GM21737 (cell line): ENCODE data around the gene TEAD4.

Source experiments
- ATAC-seq: cut with Tn5 transposase; IDR thresholded peaks from one replicate; pipeline ENCODE4 v1.9.1; 2021; ENCODE audit warnings: mild to moderate bottlenecking, moderate library complexity; ENCODE audit not compliant: unreplicated experiment

Gene TEAD4

DNA sequence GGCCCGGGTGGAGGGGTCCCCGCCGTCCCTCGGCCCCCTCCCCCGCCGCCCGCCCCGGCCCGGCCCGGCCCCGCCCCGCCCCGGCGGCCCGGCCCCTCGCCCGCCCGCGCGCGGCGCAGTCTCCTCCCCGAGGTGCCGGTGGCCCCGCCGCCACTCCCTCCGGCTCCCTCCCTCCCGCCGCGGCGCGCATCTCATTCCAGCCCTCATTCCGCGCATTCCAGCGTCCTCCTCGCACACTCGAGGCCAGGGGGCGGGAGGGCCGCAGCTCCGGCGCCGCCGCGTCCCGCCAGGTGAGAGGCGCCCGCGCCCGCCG is at the start of gene TEAD4:
Gene TEAD4, plus strand, starts transcription at position 206 of the 313 bp plus-strand sequence.
- no peak for ATAC-seq

DNA sequence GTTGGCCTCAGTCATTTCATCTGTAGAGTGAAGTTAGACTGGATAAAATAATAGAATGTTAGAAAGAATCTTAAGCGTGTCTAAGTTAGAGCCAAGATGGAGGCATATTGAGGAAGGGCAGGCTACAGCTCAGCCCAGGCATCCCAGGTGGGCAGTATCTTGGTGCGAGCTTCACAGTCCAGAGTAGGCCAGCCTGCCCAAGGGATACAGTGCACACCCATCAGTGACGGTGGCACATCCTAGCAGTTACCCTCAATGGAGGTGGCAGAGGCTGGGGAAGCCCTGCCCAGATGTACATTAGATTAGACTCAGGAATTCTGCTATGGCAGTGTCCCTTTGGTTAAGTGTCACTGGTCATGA is 47.0 kb upstream of the TEAD4 start:
- ATAC-seq = no peak

DNA sequence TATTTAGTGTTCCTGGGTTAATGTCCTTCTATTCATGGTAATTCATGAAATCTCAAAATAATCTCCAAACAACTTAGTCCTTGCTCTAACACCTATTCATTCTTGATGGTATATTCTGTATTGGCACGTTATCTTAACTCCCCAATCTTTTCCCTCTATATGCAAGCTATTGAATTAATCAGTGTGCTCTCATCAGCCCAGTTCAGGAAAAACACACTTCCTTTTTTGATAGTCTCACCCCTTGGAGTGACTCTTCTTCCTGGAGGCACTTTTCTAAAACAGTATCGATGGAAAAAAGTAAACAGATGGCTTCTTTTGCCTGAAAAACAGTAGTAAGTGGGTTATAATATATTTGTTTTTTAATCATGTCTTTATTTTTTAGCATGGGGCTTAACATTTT is 39.9 kb upstream of the TEAD4 start:
- no peak for ATAC-seq

DNA sequence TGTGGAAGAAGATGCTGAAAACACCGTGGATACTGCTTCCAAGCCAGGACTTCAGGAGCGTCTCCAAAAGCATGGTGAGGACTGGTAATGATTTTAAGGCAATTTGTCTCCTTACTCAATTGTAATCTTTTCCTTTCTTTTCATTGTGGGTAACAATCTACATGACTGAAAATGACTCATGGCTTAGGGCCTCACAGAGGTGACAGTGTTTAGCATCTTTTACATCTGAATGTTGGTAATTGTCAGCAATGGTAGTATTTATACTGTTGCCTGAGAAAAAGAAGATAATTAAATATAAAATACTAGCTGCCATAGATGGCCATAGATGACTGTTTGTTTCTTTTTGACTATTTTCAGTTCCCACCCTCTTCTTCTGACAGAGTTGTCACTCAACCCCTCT is 36.9 kb upstream of the TEAD4 start:
- no peak for ATAC-seq

DNA sequence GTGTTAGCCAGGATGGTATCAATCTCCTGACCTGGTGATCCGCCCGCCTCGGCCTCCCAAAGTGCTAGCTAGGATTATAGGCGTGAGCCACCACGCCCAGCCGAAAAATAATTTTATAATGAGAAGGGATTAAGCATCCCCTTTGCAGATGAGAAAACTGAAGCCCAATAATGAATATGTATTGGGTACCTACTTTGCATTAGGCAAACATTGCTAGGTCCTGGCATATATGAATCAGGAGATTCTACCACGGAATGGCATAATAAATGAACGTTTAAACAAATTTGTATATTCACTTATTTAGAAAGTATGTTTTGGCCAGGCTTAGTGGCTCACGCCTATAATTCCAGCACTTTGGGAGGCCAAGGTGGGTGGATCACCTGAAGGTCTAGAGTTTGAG is 36.1 kb upstream of the TEAD4 start:
- no peak for ATAC-seq

DNA sequence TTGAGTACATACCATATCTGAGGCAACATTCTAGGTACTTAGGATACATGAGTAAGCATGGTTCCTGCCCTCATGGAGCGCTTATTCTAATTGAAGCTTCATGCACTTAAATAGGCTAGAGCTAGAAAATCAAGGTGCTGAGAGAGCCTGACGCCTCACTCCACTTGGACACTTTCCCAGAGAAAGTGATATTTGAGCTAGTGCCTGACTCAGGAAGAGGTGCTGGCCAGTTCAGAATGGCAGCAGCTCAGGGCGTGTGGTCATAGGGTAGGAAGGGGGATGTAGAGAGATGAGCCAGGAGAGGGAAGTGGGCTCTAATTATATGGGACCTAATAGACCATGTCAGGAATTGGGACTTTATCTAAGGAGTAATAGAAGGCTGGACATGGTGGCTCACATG is 35.2 kb upstream of the TEAD4 start:
- ATAC-seq = no peak

DNA sequence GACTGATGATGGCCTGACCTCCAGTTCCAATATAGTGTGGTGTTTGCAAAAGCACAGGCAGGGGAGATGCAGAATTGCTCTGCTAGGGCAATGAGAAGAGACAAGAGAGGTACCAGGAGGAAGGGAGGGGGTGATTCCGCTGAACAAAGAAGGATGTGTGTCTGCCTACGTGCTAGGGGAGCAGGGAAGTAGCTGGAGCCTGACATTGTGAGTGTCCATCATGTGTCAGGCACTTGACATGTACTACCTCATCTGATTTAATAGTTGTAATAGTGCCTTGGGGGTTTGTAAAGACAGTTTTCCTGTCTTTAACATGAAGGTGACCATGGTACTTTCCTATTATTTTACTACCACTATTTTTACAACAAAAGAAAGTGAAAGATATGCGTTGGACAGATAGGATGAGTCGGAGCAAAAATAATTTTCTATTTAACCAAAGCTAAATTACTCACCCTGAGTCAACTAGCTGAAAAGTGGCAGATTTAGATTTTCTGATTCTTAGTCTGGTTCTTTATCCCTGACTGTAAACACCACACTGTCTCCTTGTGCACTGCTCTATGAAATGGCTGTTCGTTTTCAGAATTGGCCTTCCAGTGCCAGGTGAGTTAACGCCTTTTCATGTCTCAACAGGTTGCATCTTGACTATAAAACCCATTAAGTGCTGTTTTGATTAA is 33.7 kb upstream of the TEAD4 start:
- no peak for ATAC-seq

DNA sequence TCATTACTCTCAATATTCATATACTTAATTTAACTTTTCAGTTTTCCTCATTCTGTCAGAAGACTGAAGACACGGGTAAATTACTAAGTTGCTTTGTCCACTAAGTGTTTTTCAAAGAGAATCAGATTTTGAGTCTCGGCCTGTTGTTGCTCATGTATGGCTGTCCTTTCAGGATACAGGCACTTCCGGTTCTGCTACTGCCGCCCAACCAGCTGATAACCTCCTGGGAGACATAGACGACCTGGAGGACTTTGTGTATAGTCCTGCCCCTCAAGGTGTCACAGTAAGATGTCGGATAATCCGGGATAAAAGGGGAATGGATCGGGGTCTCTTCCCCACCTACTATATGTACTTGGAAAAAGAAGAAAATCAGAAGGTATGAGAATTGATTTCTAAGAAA is 28.3 kb upstream of the TEAD4 start:
- no peak for ATAC-seq

DNA sequence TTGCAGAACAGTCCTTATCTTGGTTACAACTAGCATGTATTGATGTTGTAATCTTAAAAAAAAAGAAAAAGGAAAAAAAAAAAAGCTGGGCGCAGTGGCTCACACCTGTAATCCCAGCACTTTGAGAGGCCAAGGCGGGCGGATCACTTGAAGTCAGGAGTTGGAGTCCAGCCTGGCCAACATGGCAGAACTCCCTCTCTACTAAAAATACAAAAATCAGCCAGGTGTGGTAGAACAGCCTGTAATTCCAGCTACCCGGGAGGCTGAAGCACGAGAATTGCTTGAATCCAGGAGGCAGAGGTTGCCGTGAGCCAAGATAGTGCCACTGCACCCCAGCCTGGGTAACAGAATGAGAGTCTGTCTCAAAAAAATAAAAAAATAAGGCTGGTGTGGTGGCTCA is 25.6 kb upstream of the TEAD4 start:
- no peak for ATAC-seq

DNA sequence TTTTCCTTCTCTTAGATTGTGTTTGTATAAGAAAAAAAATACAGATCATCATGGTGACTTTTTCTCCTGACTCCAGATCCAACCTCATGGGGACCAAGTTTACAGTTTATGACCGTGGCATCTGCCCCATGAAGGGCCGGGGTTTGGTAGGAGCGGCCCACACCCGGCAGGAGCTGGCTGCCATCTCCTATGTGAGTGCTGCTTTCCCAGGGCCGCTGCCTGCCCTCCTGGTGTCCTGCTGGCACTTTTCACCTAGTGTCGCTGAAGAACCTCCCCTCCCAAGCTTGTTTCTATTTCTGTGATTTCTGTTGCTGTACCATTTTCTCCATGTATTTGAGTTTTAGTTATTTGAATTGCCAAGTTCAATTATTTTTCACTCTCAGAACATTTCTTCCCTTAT is 24.8 kb upstream of the TEAD4 start:
- ATAC-seq = no peak

DNA sequence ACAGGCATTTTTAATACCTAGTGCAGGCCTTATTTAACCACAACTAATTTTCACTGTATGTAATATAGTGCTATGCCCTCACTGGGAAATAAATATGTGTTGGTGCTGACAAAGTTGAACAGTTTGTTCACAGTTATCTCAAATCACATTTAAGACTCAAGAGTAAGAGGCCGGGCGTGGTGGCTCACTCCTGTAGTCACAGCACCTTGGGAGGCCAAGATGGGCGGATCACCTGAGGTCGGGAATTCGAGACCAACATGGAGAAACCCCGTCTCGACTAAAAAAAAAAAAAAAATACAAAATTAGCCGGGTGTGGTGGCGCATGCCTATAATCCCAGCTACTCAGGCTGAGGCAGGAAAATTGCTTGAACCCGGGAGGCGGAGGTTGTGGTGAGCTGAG is 22.9 kb upstream of the TEAD4 start:
- no peak for ATAC-seq

DNA sequence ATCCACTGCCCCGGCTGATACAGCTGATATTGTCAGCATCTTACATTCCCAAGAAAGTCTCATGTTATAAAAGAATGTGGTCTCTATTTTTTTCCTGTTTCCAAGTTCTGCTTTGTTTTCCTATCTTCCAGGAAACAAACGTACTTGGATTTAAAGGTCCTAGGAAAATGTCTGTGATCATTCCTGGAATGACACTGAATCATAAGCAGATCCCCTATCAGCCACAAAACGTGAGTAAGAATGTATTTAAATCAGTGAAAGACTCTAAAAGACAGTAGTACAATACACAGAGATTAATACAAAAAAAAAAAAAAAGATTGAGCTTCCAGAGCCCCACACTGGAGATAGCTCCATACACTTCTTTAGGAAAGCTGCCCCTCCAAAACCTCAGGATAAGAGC is 21.7 kb upstream of the TEAD4 start:
- ATAC-seq = no peak

DNA sequence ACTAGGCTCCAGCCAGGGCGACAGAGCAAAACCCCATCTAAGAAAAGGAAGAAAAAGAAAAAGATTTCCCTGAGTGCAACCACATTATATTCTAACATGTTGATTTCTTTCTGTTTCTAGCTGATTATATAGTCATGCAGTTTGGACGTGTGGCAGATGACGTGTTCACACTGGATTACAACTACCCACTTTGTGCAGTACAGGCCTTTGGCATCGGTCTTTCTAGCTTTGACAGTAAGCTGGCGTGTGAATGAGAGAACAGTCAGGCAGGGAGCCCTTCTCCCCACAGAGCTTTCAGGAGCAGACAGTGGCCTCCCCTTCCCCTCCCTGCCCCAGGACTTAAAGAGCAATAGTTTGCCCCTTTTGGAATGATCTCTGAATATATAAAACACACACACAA is 20.0 kb upstream of the TEAD4 start:
- no peak for ATAC-seq

DNA sequence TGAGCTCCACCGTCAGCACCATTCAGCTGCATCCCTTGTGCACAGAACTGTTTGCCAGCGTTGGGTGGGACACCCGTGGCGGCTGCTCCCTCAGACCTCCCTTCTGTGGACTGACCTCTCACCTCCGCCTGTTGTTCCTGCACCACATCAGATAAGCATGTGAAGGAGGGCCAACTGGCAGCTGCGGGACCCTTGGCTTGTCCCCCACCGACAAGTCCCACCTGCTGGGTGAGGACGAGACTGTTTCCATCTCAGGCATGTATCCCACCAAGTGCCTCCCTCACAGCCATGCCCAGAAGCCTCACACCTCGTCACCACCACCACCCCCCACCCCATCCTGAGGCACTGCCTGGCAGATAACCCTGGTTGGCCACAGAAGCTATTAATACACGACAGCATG is 18.6 kb upstream of the TEAD4 start:
- no peak for ATAC-seq

DNA sequence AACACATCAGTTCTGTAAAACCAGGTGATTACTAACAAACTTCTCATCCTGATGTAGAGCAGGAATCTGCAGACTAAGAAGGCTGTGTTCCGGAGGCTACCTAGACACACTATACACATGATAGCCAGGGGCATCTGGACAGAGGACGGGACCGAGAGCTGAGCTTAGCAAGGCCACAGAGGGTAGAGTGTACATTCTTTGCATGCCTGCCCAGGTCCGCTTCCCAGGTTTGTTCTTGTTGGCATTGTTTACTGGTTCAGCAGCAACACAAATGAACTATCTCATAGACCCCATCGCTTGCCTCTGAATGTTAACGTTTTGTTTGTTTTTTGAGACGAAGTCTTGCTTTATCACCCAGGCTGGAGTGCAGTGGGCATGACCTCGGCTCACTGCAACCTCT is 17.7 kb upstream of the TEAD4 start:
- no peak for ATAC-seq

DNA sequence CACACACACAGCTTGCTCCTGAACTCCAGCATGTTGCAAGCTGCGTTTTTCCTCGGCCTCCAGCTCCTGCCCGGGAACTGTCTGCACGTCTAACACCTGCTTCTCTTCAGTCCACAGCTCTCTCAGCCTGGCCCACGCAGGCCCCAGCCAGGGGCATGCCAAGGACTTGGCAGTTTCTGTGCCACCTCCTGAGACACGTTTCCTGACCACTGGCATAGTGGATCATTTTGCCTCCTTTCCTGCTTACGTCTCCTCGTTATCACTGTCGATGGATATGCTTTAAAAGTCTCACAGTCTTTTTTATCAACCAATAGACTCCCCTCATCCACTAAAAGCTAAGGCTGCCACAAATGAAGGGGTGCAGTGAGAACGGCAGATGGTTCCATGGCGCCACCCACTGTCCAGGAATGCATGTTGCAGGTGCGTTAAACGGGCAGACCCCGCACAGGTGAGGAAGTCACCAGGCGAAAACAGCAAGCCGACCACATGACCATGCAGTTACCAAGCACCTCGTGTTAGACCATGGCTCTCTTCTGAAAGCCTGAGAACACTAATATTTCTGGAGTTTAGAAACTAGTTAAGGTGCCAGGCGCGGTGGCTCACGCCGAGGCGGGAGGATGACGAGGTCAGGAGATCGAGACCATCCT is 14.7 kb upstream of the TEAD4 start:
- no peak for ATAC-seq

DNA sequence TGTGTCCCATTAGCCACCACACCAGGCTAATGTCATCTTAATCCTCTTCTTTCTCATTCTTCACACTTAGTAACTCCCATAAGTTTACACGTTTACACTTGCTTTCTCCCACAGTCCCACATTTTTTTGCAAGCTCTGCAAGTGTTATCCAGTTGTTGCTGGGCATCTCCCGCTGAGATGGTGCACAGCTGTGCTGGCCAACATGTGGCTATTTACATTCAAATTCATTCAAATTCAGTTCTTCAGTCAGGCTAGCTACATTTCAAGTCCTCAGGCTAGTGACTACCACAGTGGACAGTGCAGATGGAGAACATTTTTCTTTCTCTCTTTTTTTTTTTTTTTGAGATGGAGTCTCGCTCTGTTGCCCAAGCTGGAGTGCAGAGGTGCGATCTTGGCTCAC is 9.8 kb upstream of the TEAD4 start:
- no peak for ATAC-seq

DNA sequence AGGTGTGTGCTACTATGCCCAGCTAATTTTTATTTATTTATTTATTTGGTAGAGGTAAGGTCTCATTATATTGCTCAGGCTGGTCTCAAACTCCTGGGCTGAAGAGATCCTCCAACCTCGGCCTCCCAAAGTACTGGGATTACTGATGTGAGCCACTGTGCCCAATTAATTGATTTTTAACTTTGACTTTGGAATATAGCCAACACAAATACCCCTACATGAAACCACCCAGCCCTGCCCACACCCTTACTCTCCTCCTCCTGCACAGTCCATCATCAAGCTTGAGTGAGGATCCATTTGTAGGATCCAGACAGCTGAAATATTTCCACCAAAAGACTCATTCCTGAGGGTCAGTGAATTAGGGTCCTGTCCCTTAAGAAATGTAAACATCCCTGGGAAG is 3.3 kb upstream of the TEAD4 start:
- ATAC-seq = no peak

DNA sequence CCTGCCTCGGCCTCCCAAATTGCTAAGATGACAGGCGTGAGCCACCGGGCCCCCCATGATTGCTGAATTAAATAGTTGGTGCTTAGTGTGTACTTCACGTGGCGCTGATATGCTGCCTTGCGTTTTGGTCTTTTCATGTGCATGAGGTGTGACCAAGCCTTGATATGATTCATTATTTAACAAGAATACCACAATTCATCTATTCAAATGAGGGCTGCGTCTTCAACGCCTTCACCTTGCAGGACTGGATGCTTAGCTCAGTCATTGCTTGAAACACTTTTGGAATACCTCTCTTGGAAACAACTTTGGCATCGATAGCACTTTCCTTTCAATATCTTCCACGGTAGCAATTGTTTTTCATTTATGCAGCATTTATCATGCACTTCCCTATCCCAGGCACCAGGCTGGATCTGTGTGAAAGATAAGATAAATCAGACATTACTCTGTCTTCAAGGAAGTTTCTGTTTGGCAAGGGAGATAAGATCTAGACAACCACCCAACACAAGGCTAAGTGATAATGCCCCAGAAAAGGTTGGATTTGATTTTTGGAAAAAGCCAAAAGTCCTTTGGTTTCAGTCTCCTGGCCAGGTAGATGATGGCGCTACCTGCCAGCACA is 1.3 kb upstream of the TEAD4 start:
- no peak for ATAC-seq

DNA sequence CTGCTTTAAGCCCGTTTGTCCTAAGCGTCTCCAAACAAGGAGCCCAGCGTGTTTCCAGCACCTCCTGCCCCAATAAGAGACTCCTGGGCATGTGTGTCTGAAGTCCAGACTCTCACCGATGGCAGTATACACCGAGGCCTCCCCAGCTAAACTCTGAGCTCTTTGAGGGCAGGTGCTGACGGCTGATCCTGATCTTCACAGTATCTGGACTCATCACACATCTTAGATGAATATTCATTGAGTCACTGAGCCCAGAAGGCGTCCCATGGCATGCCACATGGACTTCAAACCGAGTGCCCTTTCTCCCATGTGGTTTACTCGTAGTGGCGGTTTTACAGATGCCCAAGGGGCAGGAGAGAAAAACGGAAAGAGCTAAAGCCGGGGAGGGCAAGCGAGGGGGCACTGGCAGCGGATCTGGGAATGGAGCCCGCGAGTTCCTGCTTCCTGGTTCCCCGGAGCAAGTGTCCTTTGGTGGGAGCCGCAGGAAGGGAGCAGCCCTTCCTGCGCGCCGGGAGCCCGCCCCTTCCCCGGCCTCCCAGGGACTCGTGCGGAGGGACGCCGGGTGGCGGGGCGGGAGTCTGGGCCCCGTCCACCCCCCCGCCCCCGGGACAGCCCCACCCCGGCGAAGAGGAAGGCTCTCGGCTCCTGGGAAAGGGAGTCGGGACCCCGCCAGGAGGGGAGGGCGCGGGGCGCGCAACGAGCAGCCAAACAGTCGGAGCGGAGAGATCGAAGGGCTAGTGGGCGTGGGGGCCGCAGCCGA is 585 bp upstream of the TEAD4 start:
- no peak for ATAC-seq

DNA sequence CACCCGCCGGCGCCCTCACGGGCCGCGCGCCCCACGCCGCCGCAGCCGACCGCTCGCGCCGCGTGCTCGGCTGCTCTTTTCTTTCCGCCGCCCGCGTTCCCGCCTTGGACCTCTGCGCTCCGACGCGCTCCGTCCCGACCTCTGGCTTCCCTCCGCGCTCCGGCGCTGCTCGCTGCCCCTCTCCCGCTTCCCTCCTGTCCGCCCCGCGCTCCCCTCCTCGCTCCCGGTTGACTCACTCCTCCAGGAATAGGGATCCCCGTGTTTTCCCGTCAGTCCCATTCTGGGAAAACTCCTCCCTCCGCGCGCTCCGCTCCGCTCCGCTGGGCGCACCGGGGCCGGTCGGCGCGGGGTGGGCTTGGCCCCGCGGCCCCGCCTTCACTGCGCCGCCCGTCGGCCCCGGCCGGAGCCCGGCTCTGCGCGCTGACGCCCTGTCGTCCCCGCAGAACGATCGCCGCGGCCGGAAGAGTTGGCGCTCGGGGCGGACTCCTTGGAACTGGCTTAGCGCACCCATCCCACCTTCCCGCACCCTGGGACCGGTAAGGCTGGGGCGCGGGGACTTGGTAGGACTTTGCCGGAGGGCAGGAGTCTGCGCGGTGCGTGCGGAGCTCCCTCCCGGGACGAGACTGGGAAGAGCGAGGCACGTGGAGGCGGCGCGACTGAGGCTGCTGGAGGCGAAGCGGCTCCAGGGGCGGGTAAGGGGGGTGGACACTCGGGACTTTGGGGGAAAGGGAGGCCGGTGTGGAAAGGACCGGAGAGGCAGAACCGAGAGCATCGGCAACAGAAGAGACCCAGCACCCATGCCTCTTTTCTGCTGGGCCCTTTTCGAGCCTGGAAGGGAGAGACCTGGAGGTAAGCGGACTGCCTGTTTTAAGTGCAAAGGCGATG is 550 bp downstream of the TEAD4 start:
- ATAC-seq = no peak
